Occipital lobe (tissue), 2 donors: ENCODE data around the gene ROBO3. TPM values are rescaled to one million over a fixed set of nuclear protein-coding genes. Genes with fewer than 3 reads are reported as not detected.

Source experiments
- DNase-seq: peaks from one replicate; lab custom pipeline; 2025; lab: John Stamatoyannopoulos, UW
- total RNA-seq: library from RNA; depleted of rRNA; stranded (reverse); fragments of >200 nt; gene quantifications from one replicate; pipeline ENCODE4 v1.2.3, GENCODE V29; 2014

ROBO3 gene
- total RNA-seq, 1 donor from 2014 or later: 4.2 TPM

GRCh38 chr11:124842305-124842704, 22.9 kb upstream of the ROBO3 start:
- no peak for DNase-seq

GRCh38 chr11:124843616-124843910, 21.7 kb upstream of the ROBO3 start:
- no peak for DNase-seq

- no peak for DNase-seq
These were observed 20.6 kb upstream of the ROBO3 start for GRCh38 chr11:124844664-124845079.

GRCh38 chr11:124846070-124846673, 19.1 kb upstream of the ROBO3 start:
- DNase-seq: no peak

GRCh38 chr11:124859171-124859570, 6.1 kb upstream of the ROBO3 start:
- DNase-seq: no peak

GRCh38 chr11:124861670-124862069, 3.6 kb upstream of the ROBO3 start:
- DNase-seq: no peak

GRCh38 chr11:124863137-124863825, 2.0 kb upstream of the ROBO3 start:
- DNase-seq: no peak

GRCh38 chr11:124863826-124864165, 1.4 kb upstream of the ROBO3 start:
- DNase-seq: no peak

- no peak for DNase-seq
These were observed 898 bp upstream of the ROBO3 start for GRCh38 chr11:124864176-124864891.

- no peak for DNase-seq
These were observed 396 bp upstream of the ROBO3 start for GRCh38 chr11:124864892-124865180.

GRCh38 chr11:124865902-124866851, 945 bp downstream of the ROBO3 start:
- DNase-seq: no peak

- no peak for DNase-seq
These were observed 2.5 kb downstream of the ROBO3 start for GRCh38 chr11:124867700-124868099.

- no peak for DNase-seq
These were observed 3.4 kb downstream of the ROBO3 start for GRCh38 chr11:124868331-124869274.

- no peak for DNase-seq
These were observed 4.1 kb downstream of the ROBO3 start for GRCh38 chr11:124869331-124869730.

GRCh38 chr11:124869856-124870387, 4.7 kb downstream of the ROBO3 start:
- DNase-seq: no peak

GRCh38 chr11:124870430-124870829, 5.2 kb downstream of the ROBO3 start:
- DNase-seq: no peak

GRCh38 chr11:124872280-124872679, 7.0 kb downstream of the ROBO3 start:
- no peak for DNase-seq

GRCh38 chr11:124872741-124873140, 7.5 kb downstream of the ROBO3 start:
- DNase-seq: no peak

- no peak for DNase-seq
These were observed 8.7 kb downstream of the ROBO3 start for GRCh38 chr11:124873951-124874350.

- no peak for DNase-seq
These were observed 9.5 kb downstream of the ROBO3 start for GRCh38 chr11:124874571-124875255.
